PFSK-1 (cell line): ENCODE results near the gene HHATL.

Source experiments
- FOXP2 ChIP-seq: optimal IDR thresholded peaks from 2 replicates; pipeline ENCODE3; 2011; ENCODE audit warnings: borderline replicate concordance, control low read depth, inconsistent platforms; ENCODE audit not compliant: insufficient read depth; ENCODE audit errors: extremely low read length, extremely low read depth
- POLR2AphosphoS5 ChIP-seq: IDR thresholded peaks from 2 replicates; pipeline ENCODE4 v1.6.1; 2012; ENCODE audit warnings: low read depth, mild to moderate bottlenecking, control low read depth, low read length, moderate library complexity
- REST ChIP-seq, 2 experiments: IDR thresholded peaks; 2 replicates each; pipeline versions ENCODE4 v1.6.1 to v1.8.0; 2011 to 2012; ENCODE audit warnings: low read depth in 2 of 2, low read length in 2 of 2, control low read depth in 1 of 2, inconsistent platforms in 1 of 2, mild to moderate bottlenecking in 1 of 2, moderate library complexity in 1 of 2; ENCODE audit not compliant: insufficient read depth in 1 of 2
- SIN3A ChIP-seq: IDR thresholded peaks from 2 replicates; pipeline ENCODE4 v1.6.1; 2012; ENCODE audit warnings: mild to moderate bottlenecking, low read length, moderate library complexity, borderline replicate concordance; ENCODE audit not compliant: insufficient read depth
- TAF1 ChIP-seq: IDR thresholded peaks from 2 replicates; pipeline ENCODE4 v1.6.1; 2012; ENCODE audit warnings: low read length, control low read depth, borderline replicate concordance; ENCODE audit not compliant: insufficient read depth

Gene HHATL

GRCh38 chr3:42665050-42665878 is 37.3 kb downstream of the HHATL start:
- TF ChIP-seq TAF1 (no peak), SIN3A (no peak), REST (IDR thresholded peaks at IDR 0.05; ENCODE audit: insufficient read depth in 1 of 2, low read depth in 2 of 2, low read length in 2 of 2) (no peak), FOXP2 (no peak), POLR2AphosphoS5 (no peak)

- no peak for TF ChIP-seq TAF1
- no peak for TF ChIP-seq SIN3A
- no peak for TF ChIP-seq POLR2AphosphoS5
- TF ChIP-seq REST (IDR thresholded peaks at IDR 0.05; ENCODE audit: insufficient read depth in 1 of 2, low read depth in 2 of 2, low read length in 2 of 2): no peak
- TF ChIP-seq FOXP2: no peak
These were observed 38.2 kb downstream of the HHATL start for GRCh38 chr3:42664438-42664803.

- TF ChIP-seq SIN3A (no peak), REST (IDR thresholded peaks at IDR 0.05; ENCODE audit: insufficient read depth in 1 of 2, low read depth in 2 of 2, low read length in 2 of 2) (no peak), TAF1 (no peak), POLR2AphosphoS5 (no peak), FOXP2 (no peak)
These were observed 38.8 kb downstream of the HHATL start for GRCh38 chr3:42663581-42664437.

- TF ChIP-seq SIN3A: no peak
- TF ChIP-seq TAF1: no peak
- no peak for TF ChIP-seq POLR2AphosphoS5
- no peak for TF ChIP-seq REST (IDR thresholded peaks at IDR 0.05; ENCODE audit: insufficient read depth in 1 of 2, low read depth in 2 of 2, low read length in 2 of 2)
- no peak for TF ChIP-seq FOXP2
These were observed 39.6 kb downstream of the HHATL start for GRCh38 chr3:42662813-42663535.
